HTERT RPE-1 (cell line): Measurements from ENCODE around the gene KMT2B.
"Not testable (repeated sequence)": the region's sequence is repeated elsewhere in the genome, so short reads cannot be mapped to it uniquely, and the experiment has no call there.

Experiments
- in situ Hi-C: fragments of 300-500 bp; cut with MboI; formaldehyde crosslinking; loops from 4 replicates; pipeline ENCODE4 v1.14.3; 2020; ENCODE audit warnings: low sequenced_read_pairs

Gene KMT2B

GRCh38 chr19:35755550-35756376 lies 38.0 kb downstream of the KMT2B start:
- in situ Hi-C loops = no loop called here

- in situ Hi-C loops = no loop called here
Measured at GRCh38 chr19:35756377-35757230, 38.8 kb downstream of the KMT2B start, which contains the start of gene HSPB6. HSPB6 (minus strand) TSS chr19:35757029; CDS start chr19:35757008, 21 bp downstream.

DNA sequence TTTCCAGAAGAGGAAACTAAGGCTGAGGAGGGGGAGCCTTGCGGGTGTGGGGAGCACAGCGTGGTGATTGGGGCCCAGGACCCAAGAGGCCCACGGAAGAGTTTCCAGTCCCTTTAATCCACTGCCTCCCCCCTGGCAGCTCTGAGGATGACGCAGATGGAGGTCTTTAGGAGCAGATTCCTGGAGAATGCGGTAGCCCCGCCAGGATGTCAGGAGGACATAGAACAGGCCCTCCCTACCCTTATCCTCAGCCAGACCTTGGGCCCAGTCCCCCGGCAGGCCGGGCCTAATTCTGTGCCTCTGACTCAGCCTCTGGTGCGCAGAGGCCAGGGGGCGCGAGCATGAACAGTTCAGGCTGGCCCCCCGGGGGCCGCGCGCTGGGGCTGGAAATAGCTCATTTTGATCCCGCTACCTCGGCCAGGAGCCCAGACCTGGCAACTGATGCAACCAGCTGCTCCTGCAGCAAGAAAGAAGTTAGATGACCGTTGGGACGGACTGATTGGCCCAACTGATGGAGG lies 39.5 kb downstream of the KMT2B start:
- in situ Hi-C loops = no loop called here

DNA sequence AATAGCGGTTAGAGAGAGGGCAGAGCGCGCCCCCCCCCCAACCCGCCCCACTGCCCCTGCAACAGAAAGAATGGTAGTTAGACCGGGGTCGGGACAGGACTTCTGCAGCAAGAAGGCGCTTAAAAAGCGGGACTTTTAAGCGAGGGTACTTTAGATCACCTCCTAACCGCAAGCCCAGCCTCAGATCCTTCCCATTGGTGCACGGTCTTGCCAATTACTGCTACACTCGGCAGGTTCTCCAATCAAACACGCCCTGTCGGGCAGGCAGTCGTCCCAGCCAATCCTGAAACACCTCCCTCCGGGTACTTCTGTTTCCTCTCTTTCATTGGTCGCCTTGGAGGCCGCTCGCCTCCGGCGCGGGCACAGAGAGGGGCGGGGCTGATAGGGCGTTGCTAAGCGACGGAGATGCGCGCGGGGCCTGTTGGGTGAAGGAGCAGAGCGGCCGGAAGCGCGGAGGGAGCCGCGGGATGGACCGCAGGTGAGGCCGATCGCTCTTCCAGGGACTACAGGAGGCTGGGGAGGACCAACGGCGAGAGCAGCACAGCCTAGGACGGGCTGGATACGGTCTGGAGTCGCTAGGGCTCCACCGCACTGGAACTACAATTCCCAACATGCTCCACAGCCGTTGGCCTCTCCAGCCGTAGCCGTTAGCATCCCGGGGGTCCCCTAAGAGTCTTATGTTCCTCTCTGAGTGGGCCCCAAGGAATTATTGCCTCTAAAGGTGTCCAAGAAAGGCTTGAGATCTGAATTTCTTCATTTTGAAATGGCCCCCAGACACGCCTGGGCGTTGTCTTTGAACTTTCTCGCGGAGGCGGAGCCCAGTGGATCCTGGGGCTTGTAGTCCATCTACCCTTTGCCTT lies 40.2 kb downstream of the KMT2B start, which contains the start of gene PROSER3:
PROSER3 (plus strand) TSS at position 428 of the 860 bp plus-strand sequence; CDS start at position 468, 40 bp downstream.
- in situ Hi-C loops = no loop called here

DNA sequence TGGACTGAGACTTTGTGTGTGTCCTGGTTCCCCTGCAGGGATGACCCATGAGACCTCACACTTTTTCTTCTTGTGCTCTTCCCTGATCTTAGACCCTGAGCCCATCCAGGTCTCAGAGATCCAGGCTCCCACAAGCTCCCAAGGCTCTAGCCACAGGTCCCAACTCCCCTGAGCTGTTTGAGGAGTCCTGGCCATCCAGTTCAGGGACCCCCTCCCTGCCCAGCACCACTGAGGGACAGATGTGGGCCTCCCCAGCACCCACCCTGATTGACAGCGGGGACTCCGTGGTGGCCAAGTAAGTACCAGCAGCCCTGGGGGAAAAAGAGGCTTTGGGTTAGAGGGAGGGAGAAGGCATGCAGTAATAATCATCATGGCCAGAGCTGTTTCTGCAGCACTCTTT lies 41.9 kb downstream of the KMT2B start:
- in situ Hi-C loops = no loop called here

DNA sequence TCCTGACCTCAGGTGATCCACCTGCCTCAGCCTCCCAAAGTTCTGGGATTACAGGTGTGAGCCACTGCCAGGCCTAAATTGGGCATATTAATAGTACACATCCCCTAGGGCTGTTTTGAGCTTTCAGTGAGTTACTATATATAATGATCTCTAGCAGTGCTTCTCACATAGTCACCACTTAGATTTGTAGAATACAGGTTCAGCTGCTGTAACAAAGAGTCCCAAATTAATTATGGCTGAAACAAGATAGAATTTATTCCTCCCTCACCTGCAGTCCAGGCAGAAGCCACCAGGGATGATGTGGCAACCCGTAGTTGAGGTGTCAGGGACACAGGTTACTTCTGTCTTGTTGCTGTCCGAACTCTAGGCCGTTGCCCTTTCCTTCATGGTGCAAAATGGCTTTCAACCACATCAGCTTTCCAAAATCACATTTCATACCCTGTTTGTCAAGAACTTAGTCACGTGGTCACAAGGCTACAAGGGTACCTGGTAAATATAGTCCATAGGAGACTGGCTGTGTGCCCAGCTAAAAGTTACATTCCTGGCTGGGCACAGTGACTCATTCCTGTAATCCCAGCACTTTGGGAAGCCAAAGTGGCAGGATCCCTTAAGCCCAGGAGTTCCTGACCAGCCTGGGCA lies 43.0 kb downstream of the KMT2B start:
- in situ Hi-C loops = no loop called here

DNA sequence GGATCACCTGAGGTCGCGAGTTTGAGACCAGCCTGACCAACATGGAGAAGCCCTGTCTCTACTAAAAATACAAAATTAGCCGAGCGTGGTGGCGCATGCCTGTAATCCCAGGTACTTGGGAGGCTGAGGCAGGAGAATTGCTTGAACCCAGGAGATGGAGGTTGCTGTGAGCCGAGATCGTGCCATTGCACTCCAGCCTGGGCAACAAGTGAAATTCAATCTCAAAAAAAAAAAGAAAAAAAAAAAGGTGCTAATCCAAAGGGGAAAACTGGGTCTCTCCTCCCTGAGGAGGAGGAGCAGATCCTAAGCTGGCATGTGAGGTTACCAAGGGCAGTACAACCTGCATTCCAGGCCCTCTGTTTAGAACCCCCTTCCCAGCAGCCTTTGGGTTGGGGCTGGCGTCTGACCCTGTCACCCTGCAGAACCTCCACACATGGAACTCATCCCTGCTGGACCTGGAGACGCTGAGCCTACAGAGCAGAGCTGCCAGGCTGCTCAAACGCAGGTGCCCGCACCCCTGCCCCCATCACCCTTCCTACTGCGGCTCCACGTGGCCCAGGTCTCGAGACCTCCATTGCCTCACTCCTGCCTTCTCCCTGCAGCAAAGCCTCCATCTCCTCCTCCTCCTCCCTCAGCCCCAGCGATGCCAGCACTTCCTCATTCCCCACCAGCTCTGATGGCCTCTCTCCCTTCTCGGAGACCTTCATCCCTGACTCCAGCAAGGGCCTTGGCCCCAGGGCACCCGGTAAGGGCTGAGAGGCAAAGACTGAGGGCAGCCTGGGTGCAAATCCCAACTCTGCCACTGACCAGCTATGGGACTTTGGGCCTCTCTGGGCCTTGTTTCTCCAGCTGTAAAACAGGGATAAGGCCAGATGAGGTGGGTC lies 46.9 kb downstream of the KMT2B start:
- in situ Hi-C loops = no loop called here

- in situ Hi-C loops = no loop called here
Measured at GRCh38 chr19:35766571-35767104, 48.8 kb downstream of the KMT2B start.

- in situ Hi-C loops = no loop called here
Measured at GRCh38 chr19:35767288-35768081, 49.7 kb downstream of the KMT2B start.

DNA sequence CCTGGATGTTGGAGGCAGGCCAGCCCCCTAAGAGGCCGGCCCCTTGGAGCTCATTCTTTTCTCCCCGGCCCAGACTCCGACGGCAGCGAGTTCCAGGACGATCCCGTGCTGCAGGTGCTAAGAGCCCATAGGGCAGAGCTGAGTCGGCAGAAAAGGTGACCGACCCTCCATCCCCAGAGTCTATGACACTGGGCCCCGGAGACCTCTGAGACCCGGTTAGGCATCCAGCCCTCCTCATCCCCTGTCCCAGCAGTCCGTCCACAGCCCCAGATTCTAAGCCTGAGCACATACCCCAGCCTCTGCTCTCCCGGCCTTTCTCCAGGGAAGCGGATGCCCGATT lies 50.2 kb downstream of the KMT2B start:
- in situ Hi-C loops = no loop called here

DNA sequence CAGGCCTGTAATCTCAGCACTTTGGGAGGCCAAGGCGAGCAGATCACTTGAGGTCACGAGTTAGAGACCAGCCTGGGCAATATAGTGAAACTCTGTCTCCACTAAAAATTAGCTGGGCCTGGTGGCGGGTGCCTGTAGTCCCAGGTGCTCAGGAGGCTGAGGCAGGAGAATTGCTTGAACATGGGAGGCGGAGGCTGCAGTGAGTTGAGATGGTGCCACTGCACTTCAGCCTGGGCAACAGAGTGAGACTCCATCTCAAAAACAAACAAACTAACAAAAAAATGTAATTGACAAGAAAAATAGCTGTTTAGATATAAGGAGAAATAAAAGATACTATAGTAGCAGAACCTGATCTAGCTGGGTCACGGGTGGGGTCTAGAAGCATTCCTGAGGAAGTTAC lies 54.6 kb downstream of the KMT2B start:
- in situ Hi-C loops = not testable (repeated sequence)

- in situ Hi-C loops = no loop called here
Measured at GRCh38 chr19:35773020-35773806, 55.4 kb downstream of the KMT2B start.

- in situ Hi-C loops = no loop called here
Measured at GRCh38 chr19:35774274-35775045, 56.7 kb downstream of the KMT2B start.

DNA sequence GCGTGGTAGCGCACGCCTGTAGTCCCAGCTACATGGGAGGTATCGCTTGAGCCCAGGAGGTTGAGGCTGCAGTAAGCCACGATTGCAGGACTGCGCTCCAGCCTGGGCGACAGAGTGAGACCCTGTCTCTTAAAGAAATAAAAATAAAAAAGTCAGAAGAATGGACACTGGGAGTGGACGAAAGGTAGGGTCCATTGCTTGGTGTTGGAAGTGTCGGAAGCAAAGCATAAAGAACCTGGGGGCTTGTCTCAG lies 57.2 kb downstream of the KMT2B start:
- in situ Hi-C loops = no loop called here

DNA sequence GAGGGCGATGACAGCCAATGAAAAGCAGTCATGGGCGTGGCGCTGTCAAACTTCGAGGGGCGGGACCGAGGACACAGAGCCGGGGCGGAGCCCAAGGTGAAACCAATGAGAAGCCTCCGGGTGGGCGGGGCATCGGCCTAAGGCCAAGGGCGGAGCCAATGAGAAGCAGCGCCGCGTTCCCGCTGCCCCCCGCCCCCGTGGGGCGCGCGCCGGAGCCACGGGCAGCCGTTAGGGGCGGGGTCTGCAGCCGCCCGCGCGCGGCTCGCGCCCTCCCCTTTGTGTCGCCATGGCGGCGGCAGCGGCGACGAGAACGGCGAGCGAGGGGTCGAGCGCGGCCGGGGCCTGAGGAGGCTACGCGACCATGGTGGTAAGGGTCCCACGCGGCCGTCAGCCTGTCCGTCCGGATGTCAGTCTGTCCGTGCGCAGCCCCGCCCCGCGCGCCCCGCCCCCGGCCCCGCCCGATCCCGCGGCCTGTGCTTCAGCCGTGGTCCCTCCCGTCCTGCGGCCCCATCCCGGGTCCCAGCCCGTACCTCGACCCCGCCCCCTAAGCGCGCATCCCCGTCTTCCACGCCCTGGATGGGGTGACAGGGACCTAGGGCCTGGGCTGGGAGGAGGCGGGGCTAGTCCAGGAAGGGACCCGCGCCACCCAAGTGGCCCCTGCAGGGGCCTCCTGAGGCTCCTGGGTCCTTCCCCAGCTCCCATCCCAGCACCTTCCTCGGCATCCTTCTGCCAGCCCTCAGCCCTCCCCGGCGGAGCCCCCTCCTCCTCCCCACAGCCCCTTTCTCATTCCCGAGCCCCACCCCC lies 57.7 kb downstream of the KMT2B start, which contains the start of gene ARHGAP33:
ARHGAP33 (plus strand) TSS at position 267 of the 804 bp plus-strand sequence; CDS start at position 362, 95 bp downstream.
- in situ Hi-C loops = no loop called here
